GM10266 (cell line): Measurements from ENCODE around the gene MAP3K6.

Experiments
- DNase-seq: peaks from one replicate; pipeline ENCODE4 v3.0.0; 2012; ENCODE audit errors: extremely low spot score
- TF ChIP-seq, protein P1 (sequence below): IDR thresholded peaks from 2 replicates; pipeline ENCODE4 v1.5.1; 2012; ENCODE audit warnings: mild to moderate bottlenecking, low read depth; ENCODE audit not compliant: control insufficient read depth, insufficient read depth; ENCODE audit errors: missing control alignments

Gene MAP3K6

DNA sequence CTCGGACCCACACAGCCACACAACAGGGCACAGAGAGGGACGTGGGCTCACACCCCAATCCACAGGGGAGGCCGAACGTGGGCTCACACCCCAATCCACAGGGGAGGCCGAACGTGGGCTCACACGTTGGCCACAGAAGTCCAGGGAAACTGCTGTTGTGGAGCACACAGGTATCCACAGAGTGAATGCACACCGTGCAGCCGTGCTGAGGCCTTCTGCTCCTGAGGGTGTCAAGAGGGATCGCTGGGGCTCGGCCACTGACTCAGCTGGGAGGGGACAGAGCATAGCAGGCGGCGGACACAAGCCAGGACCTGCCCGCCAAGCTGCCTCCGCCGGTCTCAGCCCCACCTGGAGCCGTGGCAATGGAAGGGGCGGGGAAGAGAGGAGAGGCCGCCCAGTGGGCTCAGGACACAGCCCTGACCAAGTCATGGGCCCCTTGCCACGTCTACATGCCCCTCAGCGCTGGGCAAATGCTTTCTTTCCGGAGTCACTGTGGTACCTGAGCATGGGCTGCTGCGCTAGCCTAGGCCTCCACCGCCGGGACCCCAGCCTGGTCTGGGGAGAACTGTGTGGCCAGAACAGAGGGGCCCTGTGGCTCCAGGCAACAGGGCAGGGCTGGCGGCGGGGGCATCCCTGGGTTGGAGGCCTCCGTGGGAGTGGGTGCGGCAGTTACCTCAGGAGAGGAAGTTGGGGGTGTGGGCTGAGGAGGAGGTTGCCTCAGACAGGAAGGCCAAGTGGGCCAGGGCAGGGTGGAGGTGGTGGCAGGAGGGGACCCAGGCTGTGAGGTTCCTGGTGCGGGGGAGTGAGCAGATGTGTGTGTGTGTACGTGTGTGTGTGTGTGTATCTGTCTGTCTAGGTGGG is 23.8 kb downstream of the MAP3K6 start:
- DNase-seq = no peak
- TF ChIP-seq, protein P1, sequence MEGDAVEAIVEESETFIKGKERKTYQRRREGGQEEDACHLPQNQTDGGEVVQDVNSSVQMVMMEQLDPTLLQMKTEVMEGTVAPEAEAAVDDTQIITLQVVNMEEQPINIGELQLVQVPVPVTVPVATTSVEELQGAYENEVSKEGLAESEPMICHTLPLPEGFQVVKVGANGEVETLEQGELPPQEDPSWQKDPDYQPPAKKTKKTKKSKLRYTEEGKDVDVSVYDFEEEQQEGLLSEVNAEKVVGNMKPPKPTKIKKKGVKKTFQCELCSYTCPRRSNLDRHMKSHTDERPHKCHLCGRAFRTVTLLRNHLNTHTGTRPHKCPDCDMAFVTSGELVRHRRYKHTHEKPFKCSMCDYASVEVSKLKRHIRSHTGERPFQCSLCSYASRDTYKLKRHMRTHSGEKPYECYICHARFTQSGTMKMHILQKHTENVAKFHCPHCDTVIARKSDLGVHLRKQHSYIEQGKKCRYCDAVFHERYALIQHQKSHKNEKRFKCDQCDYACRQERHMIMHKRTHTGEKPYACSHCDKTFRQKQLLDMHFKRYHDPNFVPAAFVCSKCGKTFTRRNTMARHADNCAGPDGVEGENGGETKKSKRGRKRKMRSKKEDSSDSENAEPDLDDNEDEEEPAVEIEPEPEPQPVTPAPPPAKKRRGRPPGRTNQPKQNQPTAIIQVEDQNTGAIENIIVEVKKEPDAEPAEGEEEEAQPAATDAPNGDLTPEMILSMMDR = no peak

DNA sequence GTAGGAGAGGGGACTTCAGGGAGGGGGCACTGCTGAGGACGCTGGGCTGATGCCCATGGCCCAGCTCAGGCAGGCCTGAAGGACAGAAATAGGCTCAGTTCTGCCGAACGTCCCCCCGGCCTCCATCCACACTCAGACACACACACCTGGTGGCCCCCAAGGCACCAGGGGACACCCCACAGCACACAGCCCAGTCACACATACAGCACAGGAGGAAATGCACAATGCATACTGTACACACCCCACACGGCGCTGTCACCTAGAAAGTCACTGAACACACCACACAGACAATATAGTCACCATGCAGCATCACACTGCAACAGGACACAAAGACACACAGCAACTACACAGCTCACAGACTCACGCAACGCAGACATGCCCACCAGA is 24.4 kb downstream of the MAP3K6 start:
- peak; percentile 48 for DNase-seq
- TF ChIP-seq, protein P1 = no peak

DNA sequence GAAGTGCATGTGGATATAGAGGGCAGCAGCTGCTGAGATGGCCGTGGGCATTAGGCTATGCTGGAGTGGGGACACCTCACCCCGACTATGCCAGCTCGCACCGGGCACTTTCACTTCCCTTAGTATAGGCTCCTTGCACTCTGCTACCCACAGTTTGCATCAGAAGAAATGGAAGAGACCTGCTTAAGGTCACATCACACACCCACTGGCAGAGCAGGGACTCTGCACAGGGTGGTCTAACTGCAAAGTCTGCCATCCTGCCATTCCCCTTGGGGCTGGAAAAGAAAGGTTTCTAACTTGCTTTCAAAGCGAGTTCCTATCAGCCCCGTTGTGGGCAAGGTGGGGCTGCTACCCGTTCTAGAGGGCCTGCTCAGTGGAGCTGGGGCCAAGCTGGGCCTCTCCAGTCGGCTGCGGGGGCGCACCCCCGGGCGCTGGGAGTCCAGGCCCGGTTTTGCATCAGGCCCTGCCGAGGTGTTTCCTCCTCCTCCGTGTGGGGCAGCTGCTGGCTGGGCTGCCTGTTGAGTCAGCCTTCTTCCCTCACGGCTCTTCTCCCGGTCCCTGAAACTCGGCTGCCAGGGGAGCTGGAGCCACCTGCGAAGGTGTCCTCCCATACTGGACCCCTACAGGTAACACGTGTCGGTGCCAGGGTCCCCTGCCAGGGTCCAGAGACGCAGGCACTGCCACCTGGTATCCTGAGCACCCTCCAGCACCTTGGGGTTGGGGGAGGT is 25.1 kb downstream of the MAP3K6 start, which contains the start of gene SYTL1:
SYTL1 (plus strand) TSS at position 498 of the 728 bp plus-strand sequence. CDS start 3,313 bp downstream, outside the sequence.
- TF ChIP-seq, protein P1 = no peak
- peak; percentile 81 for DNase-seq

GRCh38 chr1:27339213-27339612 is 27.5 kb downstream of the MAP3K6 start:
- TF ChIP-seq, protein P1 = no peak
- DNase-seq = no peak

GRCh38 chr1:27338751-27339150 is 28.0 kb downstream of the MAP3K6 start:
- no peak for DNase-seq
- TF ChIP-seq, protein P1 = no peak

- DNase-seq = no peak
- TF ChIP-seq, protein P1 = no peak
Measured at GRCh38 chr1:27336756-27337155, 30.0 kb downstream of the MAP3K6 start.
